ENCODE measurements around the gene METTL1. TPM values are rescaled to one million over a fixed set of nuclear protein-coding genes. Genes with fewer than 3 reads are reported as not detected.

METTL1 gene
- total RNA-seq, 1 donor from 2014 or later = 14.4 TPM

- no peaks in the 10 kb centered on the region for H3K9me3 ChIP-seq
- ATAC-seq (no peak), DNase-seq (no peak)
- H3K4me3 ChIP-seq = no peak overlapping the region
- H3K27ac ChIP-seq = no peak overlapping the region
- TF ChIP-seq CTCF (IDR thresholded peaks at IDR 0.05) = no peak
- intact Hi-C loops (cut with DNase I) = no loop called here
- H3K27me3 ChIP-seq (ENCODE audit: low read depth) = no peaks in the 10 kb centered on the region
- no peaks in the 10 kb centered on the region for H3K4me1 ChIP-seq
- peaks cover 79% of the 10 kb centered on the region for H3K36me3 ChIP-seq
Observed at GRCh38 chr12:57718641-57719528, 53.0 kb downstream of the METTL1 start.

Small RNA genes within 50 kb of the gene (microRNA-seq; reads per million reads assigned to microRNA genes)
- not detected for gene MIR6759 (ENCODE audit: borderline number of aligned reads)

Other genes starting within 250 kb of the METTL1 start
- gene MBD6, start 249.3 kb downstream of the METTL1 start, total RNA-seq = 93.1 TPM
- 88.3 TPM for gene DCTN2, start 224.9 kb downstream of the METTL1 start, total RNA-seq
- 0.09 TPM for gene KIF5A, start 222.1 kb downstream of the METTL1 start, total RNA-seq
- gene PIP4K2C, start 180.9 kb downstream of the METTL1 start, total RNA-seq = 28.6 TPM
- gene DTX3, start 167.3 kb downstream of the METTL1 start, total RNA-seq = 21.4 TPM
- gene ARHGEF25, start 160.7 kb downstream of the METTL1 start, total RNA-seq = 11.5 TPM
- 0.89 TPM for gene B4GALNT1, start 138.9 kb downstream of the METTL1 start, total RNA-seq
- 294 TPM for gene OS9, start 78.0 kb downstream of the METTL1 start, total RNA-seq
- gene AGAP2, start 33.4 kb downstream of the METTL1 start, total RNA-seq = 5.7 TPM
- 41.1 TPM for gene TSPAN31, start 27.1 kb downstream of the METTL1 start, total RNA-seq
- 68.4 TPM for gene CDK4, start 19.8 kb downstream of the METTL1 start, total RNA-seq
- 20.0 TPM for gene MARCHF9, start 17.0 kb downstream of the METTL1 start, total RNA-seq
- 1.1 TPM for gene CYP27B1, start 5.0 kb downstream of the METTL1 start, total RNA-seq
- 6.8 TPM for gene EEF1AKMT3, start 509 bp upstream of the METTL1 start, total RNA-seq
- 22.6 TPM for gene TSFM, start 10.7 kb upstream of the METTL1 start, total RNA-seq
- gene AVIL, start 46.6 kb upstream of the METTL1 start, total RNA-seq = 10.8 TPM
- 220 TPM for gene CTDSP2, start 74.6 kb upstream of the METTL1 start, total RNA-seq
- 5.4 TPM for gene ATP23, start 169.5 kb upstream of the METTL1 start, total RNA-seq

Measured in lower lobe of right lung (tissue), 2 donors.